Kidney (tissue), 14 donors: ENCODE measurements around the gene TMEM236. TPM values are rescaled to one million over a fixed set of nuclear protein-coding genes. Genes with fewer than 3 reads are reported as not detected.

Experiments
- DNase-seq, 5 donors: peaks; one replicate each; pipeline ENCODE4 v3.0.0-alpha.2; 2013 to 2020
- FAIRE-seq: peaks from 2 replicates; lab custom pipeline; 2012; peaks lifted over from hg19 to GRCh38; lab: Jason Lieb, UNC
- H3K27ac ChIP-seq, 2 donors: one replicate each; pipeline ENCODE4 v1.7.0; 2013; ENCODE audit warnings: low read depth in 2 of 2, low read length in 2 of 2, inconsistent platforms in 1 of 2
- H3K27me3 ChIP-seq: one replicate; pipeline ENCODE4 v1.7.1; 2013; ENCODE audit warnings: low read length, inconsistent platforms; ENCODE audit not compliant: control insufficient read depth, insufficient read depth
- H3K36me3 ChIP-seq, 3 donors: one replicate each; pipeline versions ENCODE4 v1.7.0 to v1.7.1; 2013; ENCODE audit warnings: low read length in 3 of 3, control low read depth in 1 of 3, inconsistent platforms in 1 of 3; ENCODE audit not compliant: insufficient read depth in 3 of 3, control insufficient read depth in 2 of 3
- H3K4me1 ChIP-seq, 3 donors: one replicate each; pipeline versions ENCODE4 v1.7.0 to v1.7.1; 2013; ENCODE audit warnings: low read length in 3 of 3, inconsistent platforms in 1 of 3, low read depth in 1 of 3; ENCODE audit not compliant: control insufficient read depth in 2 of 3, insufficient read depth in 2 of 3
- H3K4me3 ChIP-seq, 3 donors: one replicate each; pipeline versions ENCODE4 v1.7.0 to v1.8.1; 2013; ENCODE audit warnings: low read length in 3 of 3, control low read depth in 1 of 3, inconsistent platforms in 1 of 3
- H3K9ac ChIP-seq, 3 donors: one replicate each; pipeline versions ENCODE4 v1.7.0 to v1.7.1; 2013; ENCODE audit warnings: low read length in 3 of 3, control low read depth in 1 of 3, inconsistent platforms in 1 of 3
- H3K9me3 ChIP-seq, 3 donors: one replicate each; pipeline versions ENCODE4 v1.7.0 to v1.7.1; 2013; ENCODE audit warnings: low read length in 3 of 3, control low read depth in 1 of 3, inconsistent platforms in 1 of 3; ENCODE audit not compliant: control insufficient read depth in 2 of 3, insufficient read depth in 1 of 3
- intact Hi-C: fragments of 100-400 bp; cut with DNase I; formaldehyde crosslinking; loops from one replicate; pipeline ENCODE4 v1.11.1; 2022
- polyA plus RNA-seq: library from polyadenylated mRNA; stranded (reverse); fragments of 350-450 nt; fragmentation: Illumina TruSeq; extraction: RNeasy Lipid Tissue Mini Kit (QIAGEN cat#74804); gene quantifications from one replicate; pipeline ENCODE4 v1.2.3, GENCODE V29; 2014; ENCODE audit warnings: low read depth, low replicate concordance; ENCODE audit not compliant: insufficient read depth
- total RNA-seq: library from RNA; stranded (reverse); fragmentation: NEBNext Ultra II Directional; extraction: Animal tissue kit (Norgen Biotek cat#: 25700); gene quantifications from one replicate; pipeline ENCODE4 v1.2.1, GENCODE V29; 2021
- TF ChIP-seq, protein P1 (sequence below): IDR thresholded peaks from 3 replicates; pipeline ENCODE4 v1.5.1; 2012; ENCODE audit warnings: mild to moderate bottlenecking, moderate library complexity, borderline replicate concordance; ENCODE audit not compliant: insufficient read depth; ENCODE audit errors: extremely low read depth
- donor health status: control.
- donor health status: control.
- donor health status: control.
- donor health status: control.
- donor health status: control.
- donor health status: DM: yes; HTN: yes; CAD: no.
- donor health status: Normal renal cell carcinoma (clear cell type).

TMEM236 gene
- total and polyA plus RNA-seq, 2 donors from 2014 or later, result 0.09 to 1.9 TPM

DNA sequence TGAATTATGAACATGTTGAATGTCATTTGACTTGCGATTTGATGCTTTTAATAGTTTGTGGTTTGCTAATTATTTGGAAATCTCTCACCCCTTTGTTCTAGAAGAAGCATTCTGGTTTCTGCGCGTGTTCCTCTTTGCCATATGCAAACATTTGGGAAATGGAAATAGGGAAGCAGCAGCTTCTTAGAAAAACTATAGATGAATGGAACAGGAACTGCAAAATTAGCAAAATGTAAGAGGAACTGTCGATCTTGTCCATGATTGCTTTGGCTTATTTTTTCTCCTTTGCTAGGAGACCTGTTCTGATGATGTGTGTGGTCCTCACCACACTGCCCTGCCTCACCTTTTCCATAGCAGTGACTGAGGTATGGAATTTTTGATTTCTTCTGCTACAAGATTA, 19.0 kb downstream of the TMEM236 start:
- DNase-seq (no peak), FAIRE-seq (no peak)
- TF ChIP-seq, protein P1, sequence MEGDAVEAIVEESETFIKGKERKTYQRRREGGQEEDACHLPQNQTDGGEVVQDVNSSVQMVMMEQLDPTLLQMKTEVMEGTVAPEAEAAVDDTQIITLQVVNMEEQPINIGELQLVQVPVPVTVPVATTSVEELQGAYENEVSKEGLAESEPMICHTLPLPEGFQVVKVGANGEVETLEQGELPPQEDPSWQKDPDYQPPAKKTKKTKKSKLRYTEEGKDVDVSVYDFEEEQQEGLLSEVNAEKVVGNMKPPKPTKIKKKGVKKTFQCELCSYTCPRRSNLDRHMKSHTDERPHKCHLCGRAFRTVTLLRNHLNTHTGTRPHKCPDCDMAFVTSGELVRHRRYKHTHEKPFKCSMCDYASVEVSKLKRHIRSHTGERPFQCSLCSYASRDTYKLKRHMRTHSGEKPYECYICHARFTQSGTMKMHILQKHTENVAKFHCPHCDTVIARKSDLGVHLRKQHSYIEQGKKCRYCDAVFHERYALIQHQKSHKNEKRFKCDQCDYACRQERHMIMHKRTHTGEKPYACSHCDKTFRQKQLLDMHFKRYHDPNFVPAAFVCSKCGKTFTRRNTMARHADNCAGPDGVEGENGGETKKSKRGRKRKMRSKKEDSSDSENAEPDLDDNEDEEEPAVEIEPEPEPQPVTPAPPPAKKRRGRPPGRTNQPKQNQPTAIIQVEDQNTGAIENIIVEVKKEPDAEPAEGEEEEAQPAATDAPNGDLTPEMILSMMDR, result no peak
- Histone ChIP-seq H3K4me1 (no peaks in the 10 kb centered on the region), H3K27ac (no peak overlapping the region), H3K9me3 (no peaks in the 10 kb centered on the region), H3K27me3 (no peaks in the 10 kb centered on the region), H3K4me3 (no peak overlapping the region), H3K36me3 (no peaks in the 10 kb centered on the region), H3K9ac (no peak overlapping the region)
- intact Hi-C loops, result no loop called here

DNA sequence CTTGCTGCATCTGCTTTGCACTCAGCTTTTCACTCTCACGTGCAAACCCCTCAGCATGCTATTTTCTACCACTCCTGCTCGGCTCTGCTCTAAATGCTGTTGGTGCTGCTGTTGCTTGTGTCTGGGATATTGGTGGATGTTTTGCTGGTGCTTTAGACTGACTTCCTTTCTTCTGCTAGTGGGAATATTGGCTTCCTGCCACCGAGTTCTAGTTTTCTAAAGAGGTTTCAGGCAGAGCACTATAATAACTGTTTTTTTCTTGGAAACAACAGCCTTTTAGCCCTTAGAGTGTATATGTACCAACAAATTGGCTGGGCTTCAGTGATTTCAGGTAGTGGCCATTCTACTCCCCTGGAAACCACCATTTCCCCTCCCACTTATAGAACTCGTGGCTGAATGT, 27.8 kb downstream of the TMEM236 start:
- Histone ChIP-seq H3K4me1 (peaks cover 0 to 2% (median 0%) of the 10 kb centered on the region in 3 donors), H3K27ac (no peak overlapping the region), H3K9ac (no peak overlapping the region), H3K4me3 (no peak overlapping the region), H3K27me3 (no peaks in the 10 kb centered on the region), H3K36me3 (no peaks in the 10 kb centered on the region), H3K9me3 (no peaks in the 10 kb centered on the region)
- peak in 1 of 5 donors; percentile 46 for DNase-seq
- TF ChIP-seq, protein P1, result no peak
- FAIRE-seq, result no peak
- intact Hi-C loops, result no loop called here

DNA sequence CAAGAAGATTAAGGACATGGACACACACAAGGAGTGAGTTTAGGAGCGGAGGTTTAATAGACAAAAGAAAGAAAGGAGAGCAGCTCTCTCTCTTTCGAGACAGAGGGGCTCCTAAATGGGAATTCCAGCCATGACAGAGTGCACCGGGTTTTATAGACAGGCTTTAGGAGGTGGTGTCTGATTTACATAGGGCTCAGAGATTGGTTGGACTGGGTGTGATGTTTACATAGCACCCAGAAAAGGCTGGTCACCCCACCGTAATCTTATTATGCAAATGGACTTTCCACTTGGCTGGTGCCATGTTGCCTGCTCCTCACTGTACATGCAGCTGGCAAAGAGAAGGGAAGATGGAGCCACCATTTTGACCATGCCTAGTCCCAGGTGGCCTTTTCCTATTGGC, 28.7 kb downstream of the TMEM236 start:
- H3K27ac ChIP-seq, result no peak overlapping the region
- intact Hi-C loops, result no loop called here
- H3K9ac ChIP-seq, result no peak overlapping the region
- no peak for FAIRE-seq
- H3K4me1 ChIP-seq, result peaks cover 0 to 2% (median 0%) of the 10 kb centered on the region in 3 donors
- TF ChIP-seq, protein P1, result no peak
- H3K27me3 ChIP-seq, result no peaks in the 10 kb centered on the region
- DNase-seq, result no peak
- no peaks in the 10 kb centered on the region for H3K9me3 ChIP-seq
- H3K4me3 ChIP-seq, result no peak overlapping the region
- H3K36me3 ChIP-seq, result no peaks in the 10 kb centered on the region

DNA sequence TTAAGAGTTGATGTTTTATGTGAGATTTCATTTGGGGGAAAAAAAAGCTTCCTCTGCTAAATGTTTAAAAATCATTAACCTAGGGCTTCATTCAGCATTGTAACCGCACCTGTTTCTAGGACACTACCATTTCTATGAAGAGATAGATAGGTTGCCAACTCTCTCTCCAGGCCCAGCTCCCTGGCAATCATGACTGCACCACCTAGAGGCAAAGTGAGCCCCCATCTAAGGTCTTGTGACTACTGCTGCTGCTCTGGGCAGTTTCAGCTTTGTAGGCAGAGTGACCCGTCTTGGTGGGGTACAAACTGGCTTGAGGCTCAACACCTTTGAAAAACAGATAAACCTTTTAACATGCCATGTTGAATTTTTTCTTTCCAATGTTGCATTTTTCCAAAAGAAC, 29.9 kb downstream of the TMEM236 start:
- Histone ChIP-seq H3K9me3 (no peaks in the 10 kb centered on the region), H3K27me3 (no peaks in the 10 kb centered on the region), H3K4me1 (peaks cover 0 to 2% (median 0%) of the 10 kb centered on the region in 3 donors), H3K4me3 (no peak overlapping the region), H3K36me3 (no peaks in the 10 kb centered on the region), H3K27ac (no peak overlapping the region), H3K9ac (no peak overlapping the region)
- TF ChIP-seq, protein P1, result no peak
- FAIRE-seq (no peak), DNase-seq (no peak)
- intact Hi-C loops, result no loop called here
